ENCODE results near the gene LSAMP.

DNA sequence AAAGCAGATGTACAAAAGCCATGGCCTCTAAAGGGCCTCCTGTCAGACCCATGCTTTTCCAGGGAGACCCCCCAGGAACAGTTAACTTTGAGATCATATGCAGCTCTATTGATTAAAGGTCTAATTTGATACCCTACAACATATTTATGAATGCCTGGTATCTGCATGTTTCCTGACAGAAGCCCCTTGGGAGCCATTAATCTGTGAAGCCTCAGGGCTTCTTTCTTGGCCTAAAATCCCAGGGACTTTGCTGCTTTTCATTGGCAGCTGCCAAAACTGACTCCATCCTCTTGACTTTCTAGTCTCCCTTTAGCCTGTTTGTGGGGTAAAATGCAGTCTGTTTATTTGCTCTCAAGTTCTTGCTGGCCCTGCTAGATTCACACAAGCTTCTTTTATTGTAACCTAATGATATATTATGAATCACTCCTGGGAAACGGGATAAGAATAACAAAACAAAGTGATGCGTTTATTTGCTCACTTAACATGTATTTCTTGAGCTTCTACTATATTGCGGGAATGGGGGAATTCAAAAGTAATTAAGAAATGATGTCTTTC is 257.0 kb downstream of the LSAMP start:
- TF ChIP-seq, protein P1, sequence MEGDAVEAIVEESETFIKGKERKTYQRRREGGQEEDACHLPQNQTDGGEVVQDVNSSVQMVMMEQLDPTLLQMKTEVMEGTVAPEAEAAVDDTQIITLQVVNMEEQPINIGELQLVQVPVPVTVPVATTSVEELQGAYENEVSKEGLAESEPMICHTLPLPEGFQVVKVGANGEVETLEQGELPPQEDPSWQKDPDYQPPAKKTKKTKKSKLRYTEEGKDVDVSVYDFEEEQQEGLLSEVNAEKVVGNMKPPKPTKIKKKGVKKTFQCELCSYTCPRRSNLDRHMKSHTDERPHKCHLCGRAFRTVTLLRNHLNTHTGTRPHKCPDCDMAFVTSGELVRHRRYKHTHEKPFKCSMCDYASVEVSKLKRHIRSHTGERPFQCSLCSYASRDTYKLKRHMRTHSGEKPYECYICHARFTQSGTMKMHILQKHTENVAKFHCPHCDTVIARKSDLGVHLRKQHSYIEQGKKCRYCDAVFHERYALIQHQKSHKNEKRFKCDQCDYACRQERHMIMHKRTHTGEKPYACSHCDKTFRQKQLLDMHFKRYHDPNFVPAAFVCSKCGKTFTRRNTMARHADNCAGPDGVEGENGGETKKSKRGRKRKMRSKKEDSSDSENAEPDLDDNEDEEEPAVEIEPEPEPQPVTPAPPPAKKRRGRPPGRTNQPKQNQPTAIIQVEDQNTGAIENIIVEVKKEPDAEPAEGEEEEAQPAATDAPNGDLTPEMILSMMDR (IDR thresholded peaks at IDR 0.05), result no peak
- no peak for TF ChIP-seq POLR2A (IDR thresholded peaks at IDR 0.05)
